Endometrium (tissue), 2 donors: ENCODE results near the gene FASN.

ENCODE experiments used
- FAIRE-seq: peaks from 2 replicates; lab custom pipeline; 2012; peaks lifted over from hg19 to GRCh38; lab: Jason Lieb, UNC
- donor health status: control.
- donor health status: control.

FASN gene

GRCh38 chr17:82076018-82076784 is 21.8 kb downstream of the FASN start:
- no peak for FAIRE-seq

DNA sequence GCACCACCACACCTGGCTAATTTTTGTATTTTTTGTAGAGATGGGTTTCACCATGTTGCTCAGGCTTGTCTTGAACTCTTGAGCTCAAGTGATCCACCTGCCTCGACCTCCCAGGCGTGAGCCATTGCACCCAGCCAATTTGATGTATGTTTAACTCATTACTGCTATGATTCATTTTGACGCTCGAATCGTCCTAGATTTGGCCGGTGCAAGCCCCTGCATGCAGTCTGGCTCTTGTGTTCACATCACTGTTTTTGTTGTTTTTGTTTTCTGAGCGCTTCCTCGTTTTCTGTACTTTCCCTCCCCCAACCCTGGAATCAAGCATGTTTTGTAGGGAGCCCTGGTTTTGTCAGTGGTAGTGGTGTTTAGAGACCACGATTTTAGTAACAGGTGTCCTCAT is 24.6 kb downstream of the FASN start:
- FAIRE-seq = no peak

GRCh38 chr17:82072827-82073226 is 25.2 kb downstream of the FASN start:
- no peak for FAIRE-seq

- FAIRE-seq = no peak
These were observed 27.4 kb downstream of the FASN start for GRCh38 chr17:82070611-82071010.

- no peak for FAIRE-seq
These were observed 32.3 kb downstream of the FASN start, which contains the start of gene DUS1L for GRCh38 chr17:82065638-82066303. DUS1L (minus strand) TSS chr17:82065804; CDS start chr17:82065059, 745 bp downstream.

DNA sequence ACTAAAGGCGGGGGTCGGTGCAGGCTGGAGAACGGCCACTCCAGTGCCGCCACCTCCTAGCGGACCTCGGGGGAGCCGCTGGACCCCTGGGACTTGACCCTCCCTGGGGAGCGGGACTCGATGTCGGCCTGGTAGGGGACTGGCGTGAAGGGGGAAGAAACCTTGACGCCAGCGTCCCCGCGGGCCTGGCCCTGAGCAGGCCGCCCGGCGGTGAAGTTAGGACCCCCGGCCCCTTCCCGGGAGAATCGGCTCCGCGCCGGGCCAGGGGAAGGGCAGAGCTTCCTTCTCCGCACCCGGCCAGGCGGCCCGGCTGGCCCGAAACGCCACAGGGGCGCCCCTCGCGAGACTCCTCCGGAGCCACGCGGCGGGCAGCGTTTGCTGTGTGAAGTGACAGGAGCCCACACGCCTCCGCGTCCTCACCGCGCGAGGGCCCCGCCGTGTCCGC is 32.8 kb downstream of the FASN start:
- no peak for FAIRE-seq

GRCh38 chr17:82064433-82065192 is 33.4 kb downstream of the FASN start:
- no peak for FAIRE-seq

GRCh38 chr17:82063424-82064415 is 34.3 kb downstream of the FASN start:
- FAIRE-seq = no peak

DNA sequence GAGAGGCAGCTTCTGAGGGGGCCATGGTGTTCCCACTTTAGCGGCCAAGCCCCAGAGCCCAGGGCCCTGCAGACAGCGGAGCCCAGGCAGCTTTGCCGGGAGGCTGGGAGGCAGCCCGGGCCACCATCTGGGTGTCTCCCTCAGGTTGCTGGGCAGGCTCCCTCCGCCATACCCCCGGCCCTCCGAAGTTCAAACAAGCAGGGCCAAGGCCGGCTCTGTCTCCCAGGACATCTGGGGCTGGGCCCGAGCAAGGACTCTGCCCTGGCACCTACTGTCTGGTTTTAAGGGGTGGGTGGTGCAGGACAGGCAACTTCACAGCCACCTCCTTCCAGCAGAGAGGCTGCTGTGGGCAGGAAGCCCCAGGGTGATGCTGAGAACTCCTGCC is 35.1 kb downstream of the FASN start:
- no peak for FAIRE-seq

DNA sequence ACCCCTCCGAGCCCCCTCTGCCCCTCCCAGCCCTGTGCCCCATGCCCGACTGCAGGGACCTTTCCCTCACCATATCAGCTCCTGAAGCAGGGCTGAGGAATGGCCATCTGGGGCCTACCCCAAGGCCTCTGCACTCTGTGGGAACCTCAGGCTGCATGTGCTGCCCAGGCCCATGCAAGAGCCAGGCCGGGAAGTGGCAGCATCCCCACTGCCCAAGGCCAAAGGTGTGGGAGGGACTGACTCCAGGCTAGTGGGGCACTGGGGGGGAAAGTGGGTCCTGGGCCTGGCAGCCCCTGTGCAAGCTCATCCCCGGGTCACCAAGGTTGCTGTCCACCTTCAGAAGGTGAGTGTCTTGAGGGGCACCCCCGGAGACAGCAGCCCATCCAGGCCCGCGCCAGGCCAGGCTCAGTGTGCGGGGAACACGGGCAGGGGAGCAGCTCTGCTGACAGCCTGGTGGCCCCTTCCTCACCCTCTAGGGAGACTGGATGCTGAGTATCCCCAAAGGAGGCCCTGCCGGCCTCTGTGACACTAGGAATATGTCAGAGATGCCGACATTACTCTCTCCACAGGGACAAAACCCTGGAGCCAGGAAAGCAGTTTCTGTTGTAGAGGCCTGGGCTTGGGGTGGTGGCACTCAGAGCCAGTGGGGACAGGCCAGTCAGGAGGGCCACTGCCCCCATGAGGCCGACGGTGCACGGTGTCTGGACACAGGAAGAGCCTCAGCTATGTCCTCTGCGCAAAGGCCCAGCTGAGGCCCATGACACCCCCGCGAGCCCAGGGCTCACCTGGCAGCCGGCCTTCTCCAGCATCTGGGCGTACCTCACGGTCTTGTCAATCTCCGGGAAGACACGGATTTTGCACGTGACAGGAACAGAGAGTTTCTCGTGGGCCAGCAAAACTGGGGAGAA is 35.7 kb downstream of the FASN start:
- FAIRE-seq = no peak

DNA sequence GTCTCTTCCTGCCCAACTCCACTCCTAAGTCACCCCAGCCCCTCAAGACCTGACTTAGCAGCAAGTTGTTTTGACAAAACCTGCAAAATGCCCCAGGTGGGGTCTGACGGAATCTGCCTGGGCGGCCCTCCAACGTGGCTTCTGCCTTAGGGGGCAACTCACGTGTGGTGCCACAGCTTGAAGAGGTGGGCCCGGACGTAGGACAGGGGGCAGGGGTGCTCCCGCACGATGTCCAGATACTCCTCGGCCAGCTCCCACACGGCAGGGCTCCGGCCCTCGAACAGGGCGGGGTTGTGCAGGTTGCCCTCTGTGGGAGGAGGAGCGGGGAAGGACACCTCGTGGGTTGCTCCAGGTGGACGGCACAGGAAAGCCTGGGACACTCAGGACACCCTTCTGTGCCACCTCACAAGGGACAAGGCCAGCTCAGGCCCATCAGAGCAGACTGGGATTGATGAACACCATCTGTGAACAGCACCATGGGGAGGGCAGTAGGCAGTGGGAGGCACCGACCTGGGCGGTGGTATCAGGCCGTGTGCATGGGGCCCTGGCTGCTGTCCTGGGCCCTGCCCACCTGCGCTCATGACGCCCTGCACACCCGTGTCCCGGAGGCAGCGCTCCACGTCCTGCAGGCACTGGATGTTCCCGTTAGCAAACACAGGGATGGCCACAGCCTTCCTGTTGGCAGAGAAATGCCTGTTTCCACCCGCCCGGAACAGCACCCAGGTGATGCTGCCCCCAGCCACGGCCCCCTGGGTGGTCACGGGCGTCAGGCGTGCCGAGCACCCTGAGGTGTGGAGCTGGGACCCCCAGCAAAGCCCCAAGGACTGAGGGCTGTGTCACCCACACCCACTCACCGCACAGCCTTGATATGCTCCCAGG is 36.8 kb downstream of the FASN start:
- FAIRE-seq = no peak

GRCh38 chr17:82060614-82061013 is 37.4 kb downstream of the FASN start:
- no peak for FAIRE-seq

- FAIRE-seq = no peak
These were observed 38.0 kb downstream of the FASN start for GRCh38 chr17:82060001-82060380.

GRCh38 chr17:82059272-82060000 is 38.6 kb downstream of the FASN start:
- FAIRE-seq = no peak

GRCh38 chr17:82058855-82059249 is 39.2 kb downstream of the FASN start:
- FAIRE-seq = no peak

- no peak for FAIRE-seq
These were observed 39.7 kb downstream of the FASN start for GRCh38 chr17:82058230-82058854.

- no peak for FAIRE-seq
These were observed 41.1 kb downstream of the FASN start for GRCh38 chr17:82056729-82057621.
